Heart left ventricle (tissue), 16 donors: Measurements from ENCODE around the gene CTCF. TPM values are rescaled to one million over a fixed set of nuclear protein-coding genes. Genes with fewer than 3 reads are reported as not detected.

Experiments
- ATAC-seq, 4 donors: fragments of 200-7000 bp; cut with Tn5 transposase; one replicate each; pipeline ENCODE4 v1.9.1; 2020 to 2022; ENCODE audit warnings: moderate library complexity in 4 of 4, mild to moderate bottlenecking in 3 of 4, moderate number of reproducible peaks in 1 of 4
- DNase-seq, 5 donors: peaks; one replicate each; pipeline ENCODE4 v3.0.0-alpha.2; 2020
- H3K27ac ChIP-seq, 12 donors: fragments of 200-600 bp; sonication (generic) in 4 of 12; one replicate each; pipeline versions ENCODE4 v1.5.0 to v1.8.0; 2016 to 2022; ENCODE audit warnings: mild to moderate bottlenecking in 2 of 12
- H3K27me3 ChIP-seq, 9 donors: fragments of 200-600 bp; sonication (generic) in 2 of 9; one replicate each; pipeline versions ENCODE4 v1.5.1 to v1.8.0; 2016 to 2022; ENCODE audit warnings: mild to moderate bottlenecking in 3 of 9
- H3K36me3 ChIP-seq, 9 donors: fragments of 200-600 bp; sonication (generic) in 2 of 9; one replicate each; pipeline versions ENCODE4 v1.5.0 to v1.8.0; 2018 to 2022; ENCODE audit warnings: mild to moderate bottlenecking in 2 of 9
- H3K4me1 ChIP-seq, 12 donors: fragments of 200-600 bp; sonication (generic) in 4 of 12; one replicate each; pipeline versions ENCODE4 v1.5.0 to v1.8.0; 2016 to 2022; ENCODE audit warnings: mild to moderate bottlenecking in 3 of 12
- H3K4me3 ChIP-seq, 12 donors: fragments of 200-600 bp; sonication (generic) in 4 of 12; one replicate each; pipeline versions ENCODE4 v1.5.0 to v1.8.0; 2017 to 2022; ENCODE audit warnings: mild to moderate bottlenecking in 9 of 12, moderate library complexity in 4 of 12
- H3K9me3 ChIP-seq, 12 donors: fragments of 200-600 bp; sonication (generic) in 4 of 12; one replicate each; pipeline versions ENCODE4 v1.5.0 to v1.8.0; 2016 to 2022; ENCODE audit warnings: mild to moderate bottlenecking in 1 of 12
- POLR2A ChIP-seq, 2 donors: fragments of 450-650 bp; IDR thresholded peaks; one replicate each; pipeline ENCODE4 v1.6.1; 2017; ENCODE audit warnings: antibody characterized with exemption in 2 of 2, mild to moderate bottlenecking in 2 of 2, moderate library complexity in 2 of 2
- WGBS, 4 donors: extraction: QIAGEN DNeasy Blood & Tissue Kit in 2 of 4; methylation state at CpG; one replicate each; pipeline versions ENCODE4 v1.1.5 to v1.1.7; 2013 to 2018; 5-methylcytosine and 5-hydroxymethylcytosine counted together
- intact Hi-C, 10 donors: fragments of 100-400 bp; cut with DNase I; formaldehyde crosslinking; loops; one replicate each; pipeline versions ENCODE4 v1.11.1 to v1.14.2; 2022
- polyA plus RNA-seq, 2 donors: library from polyadenylated mRNA; stranded (reverse); fragments of 200-250 nt; gene quantifications; one replicate each; pipeline ENCODE4 v1.2.3, GENCODE V29; 2013
- total RNA-seq, 9 donors: library from RNA; depleted of rRNA in 2 of 9; stranded (reverse); fragments of >200 nt in 2 of 9; fragmentation: NEBNext Ultra II Directional in 3 of 9; extraction: Animal tissue kit (Norgen Biotek cat#: 25700) in 3 of 9; gene quantifications; one replicate each; pipeline versions ENCODE4 v1.1.0 to v1.2.4, GENCODE V29; 2016 to 2023
- TF ChIP-seq, protein P1 (sequence below), 12 donors: fragments of 200-600 bp; sonication (generic) in 4 of 12; IDR thresholded peaks; one replicate each; pipeline versions ENCODE4 v1.5.0 to v1.8.0; 2018 to 2022; ENCODE audit warnings: antibody characterized with exemption in 12 of 12, mild to moderate bottlenecking in 5 of 12
- donor health status: ischemic (EF 13 %, LVEDD 7.1; RV severe dilation, severe dysfunction).
- donor health status: healthy with polysubstance abuse.
- donor health status: DM: no; HTN: yes; CAD: no.
- donor health status: DM: no; HTN: no; CAD: no.
- donor health status: ischemic (EF 25% LVEDD 6.9; RV normal size, moderate dysfunction).
- donor health status: ischemic (EF 25% LVEDD 5.7; RV mildly dilated, moderate dysfunction).
- donor health status: healthy.
- donor health status: DM: yes; HTN: yes; CAD: no.
- donor health status: ischemic (EF 35%, LVEDD 5.7; RV mildly dilated, moderate dysfunction).
- donor health status: nonischemic (EF 11% LVEDD 7.7; RV severe dilation, severe dysfunction).
- donor health status: DM: yes; HTN: yes; CAD: no.
- donor health status: PGD.
- donor health status: ischemic (EF 29% LVEDD 5.4; RV normal size, mild dysfunction).
- donor health status: nonischemic (EF 23%, LVEDD 6.1; RV moderate dilation, normal function).

The CTCF gene
- total and polyA plus RNA-seq, 11 donors = 13.9 to 35.8 (median 25.3) TPM

DNA sequence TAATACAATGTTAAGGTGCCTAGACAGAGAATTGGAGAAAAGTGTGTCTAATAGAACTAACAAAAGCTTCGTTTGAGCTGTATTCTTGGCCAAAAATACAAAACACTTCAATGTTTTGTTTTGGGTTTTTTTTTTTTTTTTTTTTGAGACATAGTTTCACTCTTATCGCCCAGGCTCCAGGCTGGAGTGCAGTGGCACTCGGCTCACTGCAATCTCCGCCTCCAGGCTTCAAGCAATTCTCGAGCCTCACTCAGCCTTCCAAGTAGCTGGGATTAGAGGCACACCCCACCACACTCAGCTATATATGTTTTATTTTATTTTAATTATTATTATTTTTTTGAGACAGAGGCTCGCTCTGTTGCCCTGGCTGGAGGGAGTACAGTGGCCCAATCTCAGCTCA lies 44.3 kb downstream of the CTCF start:
- Histone ChIP-seq H3K4me3 (no peak overlapping the region), H3K27me3 (no peaks in the 10 kb centered on the region), H3K27ac (no peak overlapping the region), H3K36me3 (peaks cover 0 to 11% (median 10%) of the 10 kb centered on the region in 9 donors), H3K9me3 (no peaks in the 10 kb centered on the region), H3K4me1 (peaks cover 0 to 14% (median 0%) of the 10 kb centered on the region in 12 donors)
- no peak for DNase-seq
- intact Hi-C loops = no loop called here
- ATAC-seq = no peak
- 71 to 82% (median 79%) methylated on average over 6 of the region's 6 CpGs for WGBS, 4 donors
- TF ChIP-seq, protein P1, sequence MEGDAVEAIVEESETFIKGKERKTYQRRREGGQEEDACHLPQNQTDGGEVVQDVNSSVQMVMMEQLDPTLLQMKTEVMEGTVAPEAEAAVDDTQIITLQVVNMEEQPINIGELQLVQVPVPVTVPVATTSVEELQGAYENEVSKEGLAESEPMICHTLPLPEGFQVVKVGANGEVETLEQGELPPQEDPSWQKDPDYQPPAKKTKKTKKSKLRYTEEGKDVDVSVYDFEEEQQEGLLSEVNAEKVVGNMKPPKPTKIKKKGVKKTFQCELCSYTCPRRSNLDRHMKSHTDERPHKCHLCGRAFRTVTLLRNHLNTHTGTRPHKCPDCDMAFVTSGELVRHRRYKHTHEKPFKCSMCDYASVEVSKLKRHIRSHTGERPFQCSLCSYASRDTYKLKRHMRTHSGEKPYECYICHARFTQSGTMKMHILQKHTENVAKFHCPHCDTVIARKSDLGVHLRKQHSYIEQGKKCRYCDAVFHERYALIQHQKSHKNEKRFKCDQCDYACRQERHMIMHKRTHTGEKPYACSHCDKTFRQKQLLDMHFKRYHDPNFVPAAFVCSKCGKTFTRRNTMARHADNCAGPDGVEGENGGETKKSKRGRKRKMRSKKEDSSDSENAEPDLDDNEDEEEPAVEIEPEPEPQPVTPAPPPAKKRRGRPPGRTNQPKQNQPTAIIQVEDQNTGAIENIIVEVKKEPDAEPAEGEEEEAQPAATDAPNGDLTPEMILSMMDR (IDR thresholded peaks at IDR 0.05) = no peak
- no peak for TF ChIP-seq POLR2A (IDR thresholded peaks at IDR 0.05)

DNA sequence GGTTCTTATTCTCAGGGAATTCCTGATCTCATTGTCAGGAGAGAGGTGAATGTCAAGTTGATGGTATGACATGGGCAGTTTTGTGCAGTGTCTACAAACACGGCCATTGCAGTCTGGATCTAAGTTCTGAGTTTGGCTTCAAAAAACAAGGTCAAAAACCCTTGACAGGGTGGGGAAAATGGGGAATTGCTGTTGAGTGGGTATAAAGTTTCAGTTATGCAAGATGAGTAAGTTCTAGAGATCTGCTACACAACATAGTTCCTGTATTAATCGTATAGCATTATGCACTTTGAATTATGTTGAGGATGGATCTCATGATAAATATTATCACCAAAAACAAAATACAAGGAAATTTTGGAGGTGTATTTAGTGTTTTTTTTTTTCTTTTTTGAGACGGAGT lies 46.0 kb downstream of the CTCF start:
- 87 to 95% (median 92%) methylated on average over 3 of the region's 3 CpGs for WGBS, 4 donors
- Histone ChIP-seq H3K27me3 (no peaks in the 10 kb centered on the region), H3K36me3 (peaks cover 2 to 28% (median 27%) of the 10 kb centered on the region in 9 donors), H3K9me3 (no peaks in the 10 kb centered on the region), H3K4me3 (no peak overlapping the region), H3K27ac (no peak overlapping the region), H3K4me1 (peaks cover 0 to 10% (median 0%) of the 10 kb centered on the region in 12 donors)
- DNase-seq = no peak
- no peak for TF ChIP-seq POLR2A (IDR thresholded peaks at IDR 0.05)
- no peak for ATAC-seq
- intact Hi-C loops = no loop called here

DNA sequence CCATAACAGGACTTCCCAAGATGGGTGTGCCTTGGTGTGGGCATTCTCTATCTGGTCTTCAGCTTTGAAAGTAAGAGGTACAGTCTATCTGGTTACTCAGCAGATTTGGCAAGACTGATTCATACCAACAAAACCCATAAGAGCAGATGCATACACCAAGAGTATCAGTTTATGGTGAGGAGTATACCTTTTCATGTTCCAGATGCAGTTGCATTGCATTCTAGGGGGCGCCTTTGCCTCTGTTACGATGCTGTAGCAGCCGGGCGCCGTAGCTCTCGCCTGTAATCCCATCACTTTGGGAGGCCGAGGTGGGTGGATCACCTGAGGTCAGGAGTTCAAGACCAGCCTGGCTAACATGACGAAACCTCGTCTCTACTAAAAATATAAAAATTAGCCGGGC lies 51.5 kb downstream of the CTCF start:
- Histone ChIP-seq H3K4me3 (no peak overlapping the region), H3K9me3 (no peaks in the 10 kb centered on the region), H3K36me3 (peaks cover 2 to 83% (median 81%) of the 10 kb centered on the region in 9 donors), H3K27me3 (no peaks in the 10 kb centered on the region), H3K4me1 (no peaks in the 10 kb centered on the region), H3K27ac (no peak overlapping the region)
- intact Hi-C loops = no loop called here
- ATAC-seq = no peak
- no peak for DNase-seq
- WGBS, 4 donors = 92 to 98% (median 94%) methylated on average over 10 of the region's 10 CpGs
- TF ChIP-seq, protein P1 (IDR thresholded peaks at IDR 0.05) = no peak
- no peak for TF ChIP-seq POLR2A (IDR thresholded peaks at IDR 0.05)

DNA sequence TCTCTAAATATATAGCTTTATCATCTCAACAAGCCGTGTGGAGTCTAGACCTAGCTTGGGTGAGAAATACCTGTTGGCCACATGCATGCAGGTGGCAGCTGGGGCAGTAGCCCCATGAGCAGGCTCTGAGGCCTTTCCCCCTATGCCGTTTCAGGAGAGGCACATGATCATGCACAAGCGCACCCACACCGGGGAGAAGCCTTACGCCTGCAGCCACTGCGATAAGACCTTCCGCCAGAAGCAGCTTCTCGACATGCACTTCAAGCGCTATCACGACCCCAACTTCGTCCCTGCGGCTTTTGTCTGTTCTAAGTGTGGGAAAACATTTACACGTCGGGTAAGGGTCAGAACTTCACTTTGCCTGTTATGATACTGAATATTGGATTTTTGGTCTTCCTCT lies 65.9 kb downstream of the CTCF start:
- H3K4me3 ChIP-seq = no peak overlapping the region
- H3K27me3 ChIP-seq = no peaks in the 10 kb centered on the region
- DNase-seq (no peak), ATAC-seq (no peak)
- peaks cover 0 to 12% (median 3%) of the 10 kb centered on the region in 12 donors for H3K4me1 ChIP-seq
- peaks cover 0 to 98% (median 95%) of the 10 kb centered on the region in 9 donors for H3K36me3 ChIP-seq
- 81 to 91% (median 88%) methylated on average over 13 to 14 of the region's 14 CpGs for WGBS, 4 donors
- TF ChIP-seq POLR2A (IDR thresholded peaks at IDR 0.05) = no peak
- TF ChIP-seq, protein P1 (IDR thresholded peaks at IDR 0.05) = no peak
- H3K27ac ChIP-seq = no peak overlapping the region
- intact Hi-C loops = no loop called here
- no peaks in the 10 kb centered on the region for H3K9me3 ChIP-seq
